A673 (cell line): ENCODE measurements around the gene GLYATL2. TPM values are rescaled to one million over a fixed set of nuclear protein-coding genes. Genes with fewer than 3 reads are reported as not detected.

Experiments
- BruUV-seq: library from RNA; stranded (reverse); fragments of 400-500 nt; replicated peaks from 2 replicates; lab custom pipeline; 2021; lab: Mats Ljungman, UMichigan
- CTCF ChIA-PET: fragments of 300-600 bp; sonication (Branson Sonifier 250); formaldehyde crosslinking; loops from one replicate; lab custom pipeline; 2022; ENCODE audit warnings: antibody characterized with exemption; lab: Charles Lee
- POLR2A ChIA-PET: fragments of 300-600 bp; sonication (Branson Sonifier 250); formaldehyde crosslinking; loops from one replicate; lab custom pipeline; 2022; ENCODE audit warnings: antibody characterized with exemption; ENCODE audit not compliant: low non-redundant PET; lab: Charles Lee
- DNase-seq: peaks from one replicate; pipeline ENCODE4 v3.0.0-alpha.2; 2015; ENCODE audit warnings: low spot score
- H3K27ac ChIP-seq: fragments of 200-600 bp; sonication (generic); 2 replicates; pipeline ENCODE4 v1.5.1; 2016; ENCODE audit warnings: mixed run types, low read depth, mild to moderate bottlenecking, mixed read lengths, antibody characterized with exemption, low read length; ENCODE audit not compliant: poor library complexity, severe bottlenecking
- H3K27me3 ChIP-seq: fragments of 200-600 bp; sonication (generic); replicated peaks from 2 replicates; pipeline ENCODE4 v1.6.1; 2017; ENCODE audit warnings: mixed run types, low read depth, mild to moderate bottlenecking, mixed read lengths, antibody characterized with exemption, low read length; ENCODE audit not compliant: insufficient read depth, poor library complexity
- H3K36me3 ChIP-seq: fragments of 200-600 bp; sonication (generic); 2 replicates; pipeline ENCODE4 v1.6.1; 2016; ENCODE audit warnings: mixed run types, mild to moderate bottlenecking, mixed read lengths, antibody characterized with exemption, low read length; ENCODE audit not compliant: insufficient read depth, poor library complexity, severe bottlenecking
- H3K4me1 ChIP-seq: fragments of 200-600 bp; sonication (generic); 2 replicates; pipeline ENCODE4 v1.6.1; 2017; ENCODE audit warnings: mixed run types, mild to moderate bottlenecking, mixed read lengths, antibody characterized with exemption, low read length; ENCODE audit not compliant: insufficient read depth, poor library complexity, severe bottlenecking
- H3K4me3 ChIP-seq: fragments of 200-600 bp; sonication (generic); 2 replicates; pipeline ENCODE4 v1.5.1; 2016; ENCODE audit warnings: low read depth, mixed run types, mild to moderate bottlenecking, mixed read lengths, low read length; ENCODE audit not compliant: poor library complexity, severe bottlenecking
- H3K9me3 ChIP-seq: fragments of 200-600 bp; sonication (generic); 2 replicates; pipeline ENCODE4 v1.6.1; 2016; ENCODE audit warnings: mixed run types, low read depth, mild to moderate bottlenecking, mixed read lengths, antibody characterized with exemption, low read length; ENCODE audit not compliant: poor library complexity, severe bottlenecking
- EZH2 ChIP-seq: fragments of 200-600 bp; sonication (generic); IDR thresholded peaks from 2 replicates; pipeline ENCODE4 v1.6.1; 2017; ENCODE audit warnings: borderline replicate concordance, low read depth, mild to moderate bottlenecking, mixed read lengths, antibody characterized with exemption, low read length; ENCODE audit not compliant: poor library complexity, severe bottlenecking
- intact Hi-C: fragments of 100-400 bp; cut with micrococcal nuclease; formaldehyde crosslinking; loops from one replicate; pipeline ENCODE4 v1.10.0; 2022; ENCODE audit not compliant: unreplicated experiment
- total RNA-seq: library from RNA; stranded (reverse); gene quantifications from 2 replicates; pipeline ENCODE4 v1.2.3, GENCODE V29; 2021
- TF ChIP-seq, protein P1 (sequence below): fragments of 300-800, 200-600 bp; sonication (generic); conservative IDR thresholded peaks from 2 replicates; pipeline ENCODE4 v1.5.1; 2017; ENCODE audit warnings: low read depth, mild to moderate bottlenecking, antibody characterized with exemption, low read length, moderate library complexity, mixed read lengths

The GLYATL2 gene
- total RNA-seq, 1 experiment from 2014 or later = 1.7 TPM

DNA sequence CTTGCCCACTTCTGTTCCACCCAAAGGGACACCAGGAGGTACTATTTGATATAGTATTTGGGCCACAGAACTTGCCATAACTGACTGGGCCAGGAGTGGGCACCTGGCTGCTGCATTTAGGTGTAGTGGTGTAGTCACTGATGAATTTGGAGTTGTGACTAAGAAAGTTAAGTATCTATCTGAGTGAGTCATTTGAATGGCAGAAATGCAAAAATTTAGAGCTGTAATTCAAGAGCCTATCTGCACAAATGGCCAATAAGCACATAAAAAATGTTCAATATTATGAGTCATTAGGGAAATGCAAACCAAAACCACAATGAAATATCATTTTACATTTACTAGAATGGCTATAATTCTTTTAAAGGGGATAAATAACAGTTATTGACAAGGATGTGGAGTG lies 14.7 kb downstream of the GLYATL2 start:
- no peaks in the 10 kb centered on the region for H3K4me1 ChIP-seq
- DNase-seq = no peak
- no TSS peak for BruUV-seq
- no peak for TF ChIP-seq EZH2
- TF ChIP-seq, protein P1, sequence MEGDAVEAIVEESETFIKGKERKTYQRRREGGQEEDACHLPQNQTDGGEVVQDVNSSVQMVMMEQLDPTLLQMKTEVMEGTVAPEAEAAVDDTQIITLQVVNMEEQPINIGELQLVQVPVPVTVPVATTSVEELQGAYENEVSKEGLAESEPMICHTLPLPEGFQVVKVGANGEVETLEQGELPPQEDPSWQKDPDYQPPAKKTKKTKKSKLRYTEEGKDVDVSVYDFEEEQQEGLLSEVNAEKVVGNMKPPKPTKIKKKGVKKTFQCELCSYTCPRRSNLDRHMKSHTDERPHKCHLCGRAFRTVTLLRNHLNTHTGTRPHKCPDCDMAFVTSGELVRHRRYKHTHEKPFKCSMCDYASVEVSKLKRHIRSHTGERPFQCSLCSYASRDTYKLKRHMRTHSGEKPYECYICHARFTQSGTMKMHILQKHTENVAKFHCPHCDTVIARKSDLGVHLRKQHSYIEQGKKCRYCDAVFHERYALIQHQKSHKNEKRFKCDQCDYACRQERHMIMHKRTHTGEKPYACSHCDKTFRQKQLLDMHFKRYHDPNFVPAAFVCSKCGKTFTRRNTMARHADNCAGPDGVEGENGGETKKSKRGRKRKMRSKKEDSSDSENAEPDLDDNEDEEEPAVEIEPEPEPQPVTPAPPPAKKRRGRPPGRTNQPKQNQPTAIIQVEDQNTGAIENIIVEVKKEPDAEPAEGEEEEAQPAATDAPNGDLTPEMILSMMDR = no peak
- ChIA-PET POLR2A (no interaction called here), CTCF (no interaction called here)
- no peak overlapping the region for H3K27ac ChIP-seq
- no peak overlapping the region for H3K4me3 ChIP-seq
- H3K9me3 ChIP-seq = no peaks in the 10 kb centered on the region
- intact Hi-C loops = no loop called here
- H3K27me3 ChIP-seq = peaks cover 23% of the 10 kb centered on the region
- H3K36me3 ChIP-seq = no peaks in the 10 kb centered on the region

DNA sequence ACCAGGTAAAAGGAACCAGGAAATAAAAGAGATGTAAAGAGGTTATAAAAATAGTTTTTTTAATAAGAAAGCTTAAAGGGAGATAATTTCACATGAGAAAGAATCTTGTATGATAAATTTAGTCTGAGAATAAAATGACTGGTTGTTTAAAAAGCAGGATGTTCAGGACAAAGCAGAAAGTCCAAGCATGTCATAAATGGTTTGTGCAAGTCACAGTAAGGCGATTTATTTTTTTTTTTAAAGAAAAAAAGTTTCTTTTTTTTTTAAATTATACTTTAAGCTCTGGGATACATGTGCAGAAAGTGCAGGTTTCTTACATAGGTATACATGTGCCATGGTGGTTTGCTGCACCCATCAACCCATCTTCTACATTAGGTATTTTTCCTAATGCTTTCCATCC lies 30.8 kb downstream of the GLYATL2 start:
- Histone ChIP-seq H3K4me3 (no peak overlapping the region), H3K27ac (no peak overlapping the region), H3K9me3 (peaks cover 15% of the 10 kb centered on the region), H3K36me3 (no peaks in the 10 kb centered on the region), H3K4me1 (no peaks in the 10 kb centered on the region), H3K27me3 (no peaks in the 10 kb centered on the region)
- CTCF ChIA-PET = no interaction called here
- DNase-seq = no peak
- POLR2A ChIA-PET = no interaction called here
- no TSS peak for BruUV-seq
- TF ChIP-seq, protein P1 = no peak
- intact Hi-C loops = no loop called here

DNA sequence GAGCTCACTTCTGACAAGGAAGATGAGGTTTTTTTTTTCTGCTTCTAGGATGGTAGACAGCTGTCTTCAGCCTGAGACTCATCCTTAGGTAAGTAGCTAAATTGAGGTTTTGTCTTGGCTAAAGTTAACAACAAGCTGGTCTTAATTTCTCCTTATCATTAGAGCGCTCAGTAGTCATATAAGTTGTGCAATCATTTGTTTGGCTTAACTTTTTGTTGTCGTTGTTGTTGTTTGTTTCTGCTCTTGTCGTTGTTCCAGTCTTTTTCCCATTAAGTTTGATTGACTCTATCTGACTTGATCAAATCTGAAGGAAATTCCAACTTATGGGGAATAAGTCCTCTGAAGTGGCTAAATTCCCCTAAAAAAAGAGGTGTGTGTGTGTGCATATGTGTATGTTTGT lies 33.0 kb downstream of the GLYATL2 start:
- Histone ChIP-seq H3K4me1 (no peaks in the 10 kb centered on the region), H3K9me3 (peaks cover 15% of the 10 kb centered on the region), H3K27me3 (no peaks in the 10 kb centered on the region), H3K27ac (no peak overlapping the region), H3K4me3 (no peak overlapping the region), H3K36me3 (no peaks in the 10 kb centered on the region)
- BruUV-seq = no TSS peak
- ChIA-PET CTCF (no interaction called here), POLR2A (no interaction called here)
- TF ChIP-seq, protein P1 = no peak
- TF ChIP-seq EZH2 = no peak
- no peak for DNase-seq
- intact Hi-C loops = no loop called here
